SU-DHL-6 (cell line): Measurements from ENCODE around the gene DNMT1.

Experiments
- H2AFZ ChIP-seq: fragments of 200-600 bp; sonication (generic); 2 replicates; pipeline ENCODE4 v1.6.1; 2014; ENCODE audit warnings: low read depth, mild to moderate bottlenecking, moderate library complexity, mixed read lengths, antibody characterized with exemption, low read length; ENCODE audit not compliant: severe bottlenecking
- H3F3A ChIP-seq: fragments of 200-600 bp; shearing (Covaris generic); 2 replicates; pipeline ENCODE4 v1.6.0; 2016; ENCODE audit warnings: antibody characterized with exemption, mild to moderate bottlenecking; ENCODE audit not compliant: insufficient read depth
- H3K27ac ChIP-seq: fragments of 200-600 bp; sonication (generic); 2 replicates; pipeline ENCODE4 v1.5.1; 2016; ENCODE audit warnings: low read depth, mild to moderate bottlenecking, low read length, moderate library complexity, mixed read lengths
- H3K27me3 ChIP-seq: fragments of 200-600 bp; sonication (generic), shearing (Covaris generic); 2 replicates; pipeline ENCODE4 v1.6.0; 2014; ENCODE audit warnings: mild to moderate bottlenecking, low read length
- H3K36me3 ChIP-seq: fragments of 200-600 bp; sonication (generic); 2 replicates; pipeline ENCODE4 v1.6.1; 2014; ENCODE audit warnings: mild to moderate bottlenecking, low read length, mixed read lengths
- H3K4me2 ChIP-seq: fragments of 300-600, 200-600 bp; shearing (Covaris generic), sonication (generic); 2 replicates; pipeline ENCODE4 v1.6.0; 2014; ENCODE audit warnings: low read length, low read depth, mild to moderate bottlenecking; ENCODE audit not compliant: poor library complexity, severe bottlenecking
- H3K4me3 ChIP-seq: fragments of 200-600 bp; sonication (generic); 2 replicates; pipeline ENCODE4 v1.5.1; 2014; ENCODE audit warnings: antibody characterized with exemption, low read length, mild to moderate bottlenecking, mixed read lengths; ENCODE audit not compliant: insufficient read depth, poor library complexity, severe bottlenecking
- H3K79me2 ChIP-seq: fragments of 200-600 bp; sonication (generic); 2 replicates; pipeline ENCODE4 v1.6.1; 2014; ENCODE audit warnings: mild to moderate bottlenecking, low read length, moderate library complexity; ENCODE audit not compliant: insufficient read depth
- H3K9ac ChIP-seq: fragments of 200-600 bp; sonication (generic); 2 replicates; pipeline ENCODE4 v1.7.0; 2014; ENCODE audit warnings: mild to moderate bottlenecking, low read length
- H3K9me2 ChIP-seq: fragments of 200-600 bp; sonication (generic); replicated peaks from 2 replicates; pipeline ENCODE4 v1.6.1; 2014; ENCODE audit warnings: low read length; ENCODE audit not compliant: insufficient read depth
- H3K9me3 ChIP-seq: fragments of 200-600 bp; sonication (generic); 2 replicates; pipeline ENCODE4 v1.6.1; 2014; ENCODE audit warnings: low read length, mixed read lengths; ENCODE audit not compliant: insufficient read depth
- H4K20me1 ChIP-seq: fragments of 200-600 bp; sonication (generic); 2 replicates; pipeline ENCODE4 v1.6.1; 2014; ENCODE audit warnings: low read depth, mild to moderate bottlenecking, antibody characterized with exemption, low read length, moderate library complexity, mixed read lengths
- CTCF ChIP-seq: fragments of 200-600 bp; sonication (generic); IDR thresholded peaks from one replicate; pipeline ENCODE4 v1.5.1; 2017; ENCODE audit warnings: antibody characterized with exemption, mild to moderate bottlenecking, low read length, moderate library complexity; ENCODE audit not compliant: insufficient read depth, poor library complexity, severe bottlenecking
- EZH2phosphoT487 ChIP-seq: fragments of 200-600 bp; sonication (generic), shearing (Covaris generic); conservative IDR thresholded peaks from 2 replicates; pipeline ENCODE4 v1.6.1; 2018; ENCODE audit warnings: mild to moderate bottlenecking, antibody characterized with exemption, low read length, moderate library complexity, mixed read lengths

Gene DNMT1

GRCh38 chr19:10136936-10137335 is 57.8 kb downstream of the DNMT1 start:
- Histone ChIP-seq H4K20me1 (no peaks in the 10 kb centered on the region), H3K36me3 (peaks cover 23% of the 10 kb centered on the region; the same call in 1 of the 2 replicates)
- TF ChIP-seq EZH2phosphoT487 = no peak
- TF ChIP-seq CTCF = no peak

GRCh38 chr19:10135551-10136334 is 59.0 kb downstream of the DNMT1 start:
- no peak overlapping the region for H3K4me2 ChIP-seq
- H3K27me3 ChIP-seq = no peaks in the 10 kb centered on the region
- no peak overlapping the region for H2AFZ ChIP-seq
- H3K9ac ChIP-seq = no peak overlapping the region
- no peaks in the 10 kb centered on the region for H3K9me2 ChIP-seq
- no peaks in the 10 kb centered on the region for H3K79me2 ChIP-seq
- no peaks in the 10 kb centered on the region for H3K9me3 ChIP-seq
- TF ChIP-seq EZH2phosphoT487 (no peak), CTCF (no peak)
- no peak overlapping the region for H3K27ac ChIP-seq
- H3K36me3 ChIP-seq = peaks cover 23% of the 10 kb centered on the region; the same call in 1 of the 2 replicates
- 0 out of 2 replicates have a peak, but pooled peaks cover 3% of the 10 kb centered on the region for H3F3A ChIP-seq
- H4K20me1 ChIP-seq = no peaks in the 10 kb centered on the region
- H3K4me3 ChIP-seq = no peak overlapping the region

More at GRCh38 chr19:10136936-10137335, 57.8 kb downstream of the DNMT1 start:
- Histone ChIP-seq H3K9ac (no peak overlapping the region), H3K9me2 (no peaks in the 10 kb centered on the region), H3K4me3 (no peak overlapping the region), H3K4me2 (no peak overlapping the region), H3K79me2 (0 out of 2 replicates have a peak, but pooled peaks cover 4% of the 10 kb centered on the region), H2AFZ (no peak overlapping the region), H3F3A (0 out of 2 replicates have a peak, but pooled peaks cover 3% of the 10 kb centered on the region), H3K27me3 (no peaks in the 10 kb centered on the region), H3K27ac (no peak overlapping the region), H3K9me3 (no peaks in the 10 kb centered on the region)

- Histone ChIP-seq H3K4me3 (no peak overlapping the region), H4K20me1 (no peaks in the 10 kb centered on the region), H3K4me2 (no peak overlapping the region), H3K27ac (no peak overlapping the region), H3K9me3 (no peaks in the 10 kb centered on the region), H3K9me2 (no peaks in the 10 kb centered on the region), H3K79me2 (no peaks in the 10 kb centered on the region), H3F3A (0 out of 2 replicates have a peak, but pooled peaks cover 6% of the 10 kb centered on the region), H3K9ac (no peak overlapping the region), H3K36me3 (peaks cover 27% of the 10 kb centered on the region), H2AFZ (no peak overlapping the region), H3K27me3 (no peaks in the 10 kb centered on the region)
- no peak for TF ChIP-seq EZH2phosphoT487
- no peak for TF ChIP-seq CTCF
Measured at GRCh38 chr19:10134040-10134439, 60.7 kb downstream of the DNMT1 start.
